LHCN-M2 (cell line): ENCODE data around the gene SELENOP. TPM values are rescaled to one million over a fixed set of nuclear protein-coding genes. Genes with fewer than 3 reads are reported as not detected.

Source experiments
- DNase-seq: peaks from one replicate; pipeline ENCODE4 v3.0.0-alpha.2; 2012; ENCODE audit warnings: low read depth
- total RNA-seq: library from RNA; depleted of rRNA; stranded (reverse); fragments of >200 nt; gene quantifications from 2 replicates; pipeline ENCODE4 v1.2.3, GENCODE V29; 2014

Gene SELENOP
- total RNA-seq, 1 experiment from 2014 or later, result 43.2 TPM

DNA sequence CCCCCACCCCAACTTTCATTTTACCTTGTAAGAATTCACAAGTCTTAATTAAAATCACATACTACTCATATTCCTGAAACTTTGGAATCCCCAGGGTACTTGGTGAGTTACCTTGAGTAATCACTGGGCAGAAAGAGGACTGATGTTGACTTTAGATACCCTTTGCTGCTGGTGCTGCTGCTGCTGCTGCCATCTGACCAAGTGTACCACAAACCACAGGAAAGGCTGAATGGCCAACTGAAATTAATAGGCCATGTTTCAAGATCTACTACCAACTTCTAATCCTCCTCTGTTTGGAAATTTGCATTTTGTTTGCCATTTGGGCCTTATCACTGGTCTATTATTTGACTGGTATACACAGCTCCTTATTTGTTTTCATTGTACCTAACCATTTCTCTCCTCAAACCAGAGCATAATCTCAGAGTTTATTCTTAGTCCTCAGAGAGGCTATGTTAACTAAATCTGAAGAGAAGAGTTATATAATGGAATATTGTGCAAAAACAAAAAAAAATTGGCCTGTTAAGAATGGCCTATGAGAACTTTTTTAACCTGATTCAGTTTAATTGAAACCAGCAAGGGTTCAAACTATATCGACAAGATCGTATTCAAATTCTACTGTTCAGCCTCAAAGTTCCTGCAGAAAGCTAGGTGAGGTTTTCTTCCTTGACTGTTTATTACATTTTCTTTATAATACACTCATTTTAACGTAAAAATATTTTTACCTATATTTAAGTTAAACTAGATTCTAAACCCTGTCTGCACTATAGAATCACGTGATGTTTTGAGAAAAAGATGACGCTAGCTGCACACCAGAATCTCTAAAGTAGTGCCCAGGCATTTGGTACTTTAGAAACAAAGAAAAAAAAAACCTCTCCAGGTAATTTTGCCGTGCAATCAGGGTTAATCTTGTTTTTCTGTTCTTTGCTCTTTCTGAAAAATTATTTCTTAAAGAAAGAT lies 13.1 kb downstream of the SELENOP start:
- no peak for DNase-seq

DNA sequence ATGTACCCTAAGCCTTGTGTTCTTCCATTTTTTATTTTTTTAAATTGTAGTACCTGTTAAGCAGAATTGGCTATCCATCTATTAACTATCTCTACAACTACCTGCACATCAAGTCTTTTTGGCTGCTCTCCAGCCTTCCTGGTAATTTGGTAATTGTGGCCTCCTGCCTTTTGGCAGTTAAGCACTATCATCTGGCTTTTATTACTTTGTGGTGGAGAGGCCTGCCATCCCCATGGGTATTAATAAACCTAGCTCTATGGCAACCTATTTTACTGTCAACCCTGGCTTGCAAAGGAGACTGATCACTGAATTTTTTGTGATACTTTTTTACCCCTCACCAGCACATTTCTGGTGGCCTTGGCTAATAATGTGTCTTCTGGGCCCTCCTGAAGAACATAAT lies 20.5 kb downstream of the SELENOP start:
- DNase-seq, result no peak

DNA sequence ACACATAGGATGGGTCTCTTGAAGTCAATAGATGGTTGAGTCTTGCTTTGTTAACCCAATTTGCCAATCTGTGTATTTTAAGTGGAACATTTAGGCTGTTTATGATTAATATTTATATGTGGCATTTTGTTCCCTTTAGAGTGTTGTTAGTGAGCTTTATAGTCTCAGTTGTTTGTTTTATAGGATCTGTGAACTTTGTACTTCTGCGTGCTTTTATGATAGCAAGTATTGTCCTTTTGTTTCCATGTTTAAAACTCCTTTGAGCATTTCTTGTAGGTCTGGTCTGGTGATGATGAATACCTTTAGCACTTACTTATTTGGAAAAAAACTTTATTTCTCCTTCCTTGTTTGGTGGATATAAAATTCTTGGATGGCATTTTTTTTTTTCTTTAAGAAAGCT lies 23.8 kb downstream of the SELENOP start:
- no peak for DNase-seq

DNA sequence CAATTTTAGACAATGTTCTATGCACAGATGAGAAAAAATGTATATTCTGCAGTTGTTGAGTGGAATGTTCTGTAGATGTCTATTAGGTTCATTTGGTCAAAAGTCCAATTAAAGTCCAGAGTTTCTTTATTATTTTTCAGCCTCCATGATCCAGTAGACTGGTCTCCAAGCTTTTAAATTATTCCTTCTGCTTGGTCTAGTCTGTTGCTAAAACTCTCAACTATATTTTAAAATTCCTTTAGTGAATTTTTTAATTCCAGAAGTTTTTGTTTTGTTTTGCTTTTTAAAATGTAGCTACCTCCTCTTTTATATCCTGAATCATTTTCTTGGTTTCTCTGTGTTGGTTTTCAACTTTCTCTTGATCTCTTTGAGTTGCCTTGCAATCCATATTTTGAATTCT lies 24.6 kb downstream of the SELENOP start:
- DNase-seq, result no peak

DNA sequence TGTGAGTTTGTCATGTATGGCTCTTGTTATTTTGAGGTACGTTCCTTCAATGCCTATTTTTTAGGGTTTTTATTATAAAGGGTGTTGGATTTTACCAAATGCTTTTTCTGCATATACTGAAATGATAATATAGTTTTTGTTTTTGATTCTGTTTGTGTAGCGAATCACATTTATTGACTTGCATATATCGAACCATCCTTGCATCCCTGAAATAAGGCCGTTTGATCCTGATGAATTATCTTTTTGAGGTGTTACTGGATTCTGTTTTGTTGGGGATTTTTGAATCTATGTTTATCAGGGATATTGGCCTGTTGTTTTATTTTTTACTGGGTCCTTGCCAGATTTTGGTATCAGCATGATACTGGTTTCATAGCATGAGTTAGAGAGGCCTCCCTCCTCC lies 25.9 kb downstream of the SELENOP start:
- DNase-seq, result no peak

DNA sequence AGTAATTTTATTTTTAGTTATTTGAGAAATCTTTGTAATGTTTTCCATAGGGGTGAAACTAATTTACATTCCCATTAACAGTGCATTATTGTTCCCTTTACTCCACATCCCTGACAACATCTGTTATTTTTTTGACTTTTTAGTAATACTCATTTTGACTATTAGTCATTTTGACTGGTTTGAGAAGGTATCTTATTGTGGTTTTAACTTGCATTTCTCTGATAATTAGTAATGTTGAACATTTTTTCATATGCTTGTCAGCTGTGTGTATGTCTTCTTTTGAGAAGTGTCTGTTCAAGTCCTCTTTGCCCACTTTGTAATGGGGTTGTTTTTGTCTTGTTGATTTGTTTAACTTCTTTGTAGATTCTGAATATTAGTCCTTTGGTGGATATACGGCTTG lies 27.6 kb downstream of the SELENOP start:
- DNase-seq, result peak; percentile 48

DNA sequence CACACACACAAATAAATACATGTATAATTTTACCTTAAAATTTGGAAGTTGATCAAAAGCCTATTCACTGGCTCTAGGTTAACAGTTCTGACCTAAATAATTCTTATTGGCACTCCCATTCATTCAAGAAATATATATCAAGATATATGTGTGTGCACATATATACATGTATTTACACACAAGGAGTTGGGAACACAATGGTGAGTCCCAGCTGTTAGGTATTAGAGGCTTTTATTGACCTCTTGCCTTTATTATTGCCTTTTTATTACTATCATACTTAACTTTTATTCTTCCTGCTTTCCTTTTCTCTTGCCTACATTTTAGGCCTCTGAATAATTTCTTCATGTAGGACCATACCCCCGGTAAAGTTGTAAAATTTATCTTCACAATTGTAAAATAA lies 30.1 kb downstream of the SELENOP start:
- DNase-seq, result no peak

DNA sequence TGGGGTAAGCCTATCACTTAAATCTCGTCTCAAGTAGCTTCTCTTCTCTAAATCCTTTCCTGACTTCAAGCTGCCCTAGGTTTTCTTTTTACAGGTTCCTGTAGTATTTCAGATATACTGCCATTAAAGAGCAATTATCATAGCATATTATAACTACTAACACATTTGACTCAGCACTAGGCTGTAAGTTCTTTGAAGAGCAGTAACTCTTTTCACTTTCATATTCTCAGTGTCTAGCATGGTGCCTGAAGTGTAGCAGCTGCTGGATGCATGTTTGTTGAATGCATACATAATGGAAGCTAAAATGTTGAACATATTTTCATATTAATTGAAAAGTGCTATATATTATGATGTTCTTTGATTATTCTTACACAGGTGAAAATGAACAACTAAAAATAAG lies 32.6 kb downstream of the SELENOP start:
- no peak for DNase-seq

DNA sequence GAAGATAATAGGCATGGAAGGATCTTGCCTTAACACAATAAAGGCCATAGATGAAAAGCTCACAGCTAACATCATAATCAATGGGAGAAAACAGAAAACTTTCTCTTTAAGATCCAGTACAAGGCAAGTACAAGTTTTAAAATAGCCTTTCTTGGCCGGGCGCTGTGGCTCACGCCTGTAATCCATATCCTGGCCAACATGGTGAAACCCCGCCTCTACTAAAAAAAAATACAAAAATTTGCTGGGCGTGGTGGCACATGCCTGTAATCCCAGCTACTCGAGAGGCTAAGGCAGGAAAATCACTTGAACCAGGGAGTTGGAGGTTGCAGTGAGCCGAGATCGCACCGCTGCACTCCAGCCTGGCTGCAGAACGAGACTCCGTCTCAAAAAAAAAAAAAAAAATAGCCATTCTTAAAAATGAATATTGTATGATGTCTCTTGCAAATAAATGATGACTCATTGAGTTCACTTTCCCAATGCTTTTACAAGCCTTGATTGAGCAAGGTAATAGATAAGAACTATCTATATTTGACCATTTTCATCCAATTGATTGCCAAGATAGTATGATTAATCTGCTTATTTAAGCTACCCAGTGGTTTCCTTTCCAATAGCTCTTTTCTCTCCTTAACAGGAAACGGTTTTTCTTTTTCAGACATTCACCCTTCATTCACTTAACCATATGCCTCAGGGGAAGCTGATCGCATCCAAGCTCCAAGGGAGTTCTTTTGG lies 39.3 kb downstream of the SELENOP start:
- no peak for DNase-seq

DNA sequence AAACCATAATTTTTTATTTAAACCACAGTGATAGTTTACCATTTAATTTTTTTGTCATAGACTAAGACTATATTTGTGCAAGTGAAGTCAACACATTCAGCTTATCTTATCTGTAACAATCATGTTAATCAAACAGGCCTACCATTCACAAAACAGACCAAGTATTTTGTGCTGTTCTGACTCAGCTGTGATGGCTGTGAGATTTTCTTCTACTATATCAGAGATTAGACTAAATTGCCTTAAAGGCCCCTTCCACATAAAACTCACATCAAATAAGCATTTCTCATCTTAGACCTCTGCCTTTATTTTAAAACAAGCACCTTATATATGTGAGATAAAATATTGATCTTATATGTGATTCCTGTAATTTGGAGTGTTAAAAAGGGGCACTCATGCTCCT lies 41.7 kb downstream of the SELENOP start:
- no peak for DNase-seq

DNA sequence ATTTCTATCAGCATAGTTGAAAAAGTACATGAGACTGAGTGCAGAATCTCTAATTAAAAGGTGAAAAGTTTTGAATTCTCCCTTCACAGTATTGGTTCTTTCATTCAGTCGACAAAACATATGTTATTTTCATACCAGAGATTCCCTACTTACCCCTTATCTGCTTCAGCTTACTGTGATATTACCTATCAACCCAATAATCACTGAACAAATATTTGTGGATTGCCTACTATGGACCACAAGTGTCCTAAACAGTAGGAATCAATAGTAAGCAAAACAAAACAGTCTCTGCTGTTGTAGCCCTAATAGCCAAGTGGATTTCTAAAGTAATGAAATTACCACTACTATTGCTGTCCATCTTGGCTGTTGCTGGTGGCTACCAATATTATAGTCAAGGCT lies 43.6 kb downstream of the SELENOP start:
- DNase-seq, result no peak

DNA sequence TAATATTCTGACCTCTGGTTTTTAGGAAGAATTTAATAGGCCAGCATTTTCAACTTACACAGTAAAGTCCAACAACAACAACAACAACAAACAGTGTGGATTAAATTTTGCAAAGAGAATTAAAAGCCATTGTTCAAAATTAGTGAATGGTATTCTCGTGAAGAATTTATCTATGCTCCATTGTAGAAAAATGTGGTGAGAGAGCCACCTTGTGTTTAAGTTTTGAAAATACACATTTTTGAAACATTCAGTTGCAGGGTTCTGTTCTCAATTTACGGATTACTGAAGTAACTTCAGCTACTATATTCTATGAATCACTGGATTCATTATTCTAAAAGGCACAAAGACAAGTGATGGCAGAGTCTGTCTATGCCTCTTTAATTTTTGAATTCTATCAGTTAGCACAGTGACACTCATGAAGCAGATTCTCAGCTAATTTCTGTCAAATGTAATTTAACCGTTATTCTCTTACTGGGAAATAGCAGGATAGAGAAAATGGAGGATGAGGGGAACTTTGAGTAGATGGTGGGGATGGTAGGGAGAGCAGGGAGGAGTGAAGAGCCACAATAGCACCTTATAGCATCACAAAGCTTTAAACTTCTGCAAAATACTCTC lies 44.1 kb downstream of the SELENOP start:
- peak; percentile 35 for DNase-seq

DNA sequence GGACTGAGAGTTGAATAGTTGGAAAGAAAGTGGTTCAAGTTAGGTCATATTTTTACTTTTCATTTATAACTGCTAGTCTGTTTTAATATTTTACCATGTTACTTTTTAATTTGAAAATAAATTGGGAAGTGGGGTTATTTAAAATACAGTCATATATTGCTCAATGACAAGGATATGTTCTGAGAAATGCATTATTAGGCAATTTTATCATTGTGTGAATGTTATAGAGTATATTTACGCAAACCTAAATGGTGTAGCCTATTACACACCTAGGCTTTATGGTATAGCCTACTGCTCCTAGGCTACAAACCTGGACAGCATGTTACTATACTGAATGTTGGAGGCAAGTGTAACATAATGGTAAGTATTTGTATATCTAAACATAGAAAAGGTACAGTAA lies 49.9 kb downstream of the SELENOP start:
- no peak for DNase-seq

DNA sequence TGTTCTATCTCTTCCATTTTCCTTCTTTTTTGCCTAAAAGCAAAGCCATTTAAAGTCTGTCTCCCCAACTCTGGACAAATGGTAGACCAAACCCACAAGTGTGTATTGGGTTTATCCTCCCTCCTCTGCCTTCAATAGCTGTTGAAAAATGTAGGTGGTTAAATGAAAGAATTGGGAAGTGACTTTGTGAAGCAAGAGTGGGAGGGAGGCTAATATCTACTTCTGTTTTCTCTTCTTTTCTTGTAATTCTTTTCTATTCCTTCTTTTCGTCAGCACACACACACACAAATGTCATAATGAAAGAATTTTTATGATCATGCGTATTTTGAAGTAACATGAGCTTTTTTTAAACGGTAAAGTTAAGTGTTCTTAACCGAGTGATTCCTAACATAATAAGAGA lies 51.3 kb downstream of the SELENOP start:
- no peak for DNase-seq

DNA sequence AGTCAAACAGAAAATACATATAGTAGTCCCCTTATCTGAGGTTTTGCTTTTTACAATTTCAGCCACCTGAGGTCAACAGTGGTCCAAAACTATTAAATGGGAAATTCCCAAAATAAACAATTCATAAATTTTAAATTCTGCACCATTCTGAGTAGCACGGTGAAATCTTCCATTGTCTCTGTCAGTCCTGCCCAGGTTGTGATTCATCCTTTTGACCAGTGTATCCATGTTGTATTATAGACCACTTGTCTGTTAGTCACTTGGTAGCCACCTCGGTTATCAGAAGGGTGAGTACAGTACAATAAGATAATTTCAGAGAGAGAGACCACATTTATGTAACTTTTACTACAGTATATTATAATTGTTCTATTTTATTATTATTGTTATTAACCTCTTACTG lies 52.2 kb downstream of the SELENOP start:
- DNase-seq, result peak; percentile 48

DNA sequence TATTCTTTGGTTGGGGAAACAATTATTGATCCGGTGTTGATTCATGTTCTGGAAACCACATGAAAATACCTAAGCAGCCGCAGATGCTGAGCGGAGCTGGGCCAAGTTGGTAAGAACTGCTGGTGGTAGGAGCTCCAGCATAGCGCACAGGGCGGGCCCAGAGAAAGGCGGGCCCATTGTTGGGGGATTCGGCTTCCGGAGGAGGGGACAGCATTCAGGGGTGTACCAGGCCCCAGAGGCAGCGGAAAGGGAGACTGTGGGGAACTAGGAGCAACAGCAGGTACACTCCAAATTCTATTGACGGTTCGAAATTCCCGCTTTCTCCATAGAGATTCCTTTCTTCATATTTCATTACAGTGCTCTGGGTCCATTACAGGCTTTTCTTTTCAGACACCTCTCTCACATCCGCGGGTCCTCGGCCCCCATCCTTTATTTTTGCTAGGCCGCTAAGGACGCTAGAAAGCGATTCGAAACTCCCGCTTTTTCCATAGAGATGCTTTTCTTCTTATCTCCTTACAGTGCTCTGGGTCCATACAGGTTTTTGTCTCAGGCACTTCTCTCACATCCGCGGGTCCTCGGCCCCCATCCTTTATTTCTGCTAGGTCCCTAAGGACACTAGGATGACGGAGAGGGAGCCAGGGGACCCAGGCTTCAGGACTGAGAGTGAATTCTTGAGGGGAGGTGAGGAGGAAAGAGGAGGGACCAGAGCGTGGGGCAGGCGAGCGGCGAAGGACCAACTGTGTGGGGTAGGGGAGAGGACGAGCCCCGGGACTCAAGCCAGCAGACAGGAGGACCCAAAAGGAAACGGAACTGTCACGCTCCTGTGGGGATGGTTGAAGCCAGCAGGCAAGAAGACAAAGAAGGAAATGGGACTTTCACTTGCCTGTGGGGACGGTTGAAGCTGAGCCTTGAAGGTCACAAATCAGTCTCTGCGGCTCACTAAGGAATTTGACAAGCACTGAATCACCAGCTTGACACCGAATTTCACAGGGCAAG lies 54.8 kb downstream of the SELENOP start, which contains the start of gene CCDC152:
TSS of gene CCDC152 (plus strand) at position 213 of the 996 bp plus-strand sequence. CDS start 2,304 bp downstream, outside the sequence.
- peak; percentile 58 for DNase-seq

DNA sequence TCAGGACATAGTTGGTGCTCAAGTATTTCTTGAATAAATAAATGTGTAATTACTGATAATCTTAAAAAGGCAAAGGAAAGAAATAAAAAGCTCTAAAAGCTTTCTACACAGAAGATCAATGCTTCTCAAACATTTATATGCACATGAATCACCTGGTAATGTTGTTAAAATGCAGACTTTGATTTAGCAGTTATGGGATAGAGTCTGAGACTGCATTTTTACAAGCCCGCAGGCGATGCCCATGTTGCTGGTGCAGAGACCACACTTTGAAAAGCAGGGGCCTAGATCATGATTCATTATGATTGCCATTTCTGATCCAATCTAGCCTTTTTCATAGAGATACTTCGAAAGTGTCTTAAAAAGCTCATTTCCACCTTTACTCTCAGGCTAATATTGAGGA lies 58.6 kb downstream of the SELENOP start:
- no peak for DNase-seq

DNA sequence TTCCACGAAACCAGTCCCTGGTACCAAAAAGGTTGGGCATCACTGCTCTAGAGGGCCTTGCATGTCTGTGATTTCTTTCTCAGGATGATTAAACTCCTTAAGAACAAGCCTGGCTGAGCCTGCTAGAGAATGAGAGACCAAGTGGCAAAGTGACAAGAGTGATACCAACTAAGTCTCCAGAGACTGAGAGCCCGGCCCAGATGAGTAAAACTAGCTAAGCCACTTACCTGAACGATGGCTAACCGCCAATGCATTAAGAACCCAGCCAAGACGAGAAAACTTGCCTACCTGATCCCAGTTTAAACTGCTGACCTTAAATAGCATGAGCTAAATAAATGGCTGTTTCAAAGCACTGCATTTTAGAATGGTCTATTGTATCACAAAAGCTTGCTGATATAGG lies 60.6 kb downstream of the SELENOP start:
- DNase-seq, result no peak

DNA sequence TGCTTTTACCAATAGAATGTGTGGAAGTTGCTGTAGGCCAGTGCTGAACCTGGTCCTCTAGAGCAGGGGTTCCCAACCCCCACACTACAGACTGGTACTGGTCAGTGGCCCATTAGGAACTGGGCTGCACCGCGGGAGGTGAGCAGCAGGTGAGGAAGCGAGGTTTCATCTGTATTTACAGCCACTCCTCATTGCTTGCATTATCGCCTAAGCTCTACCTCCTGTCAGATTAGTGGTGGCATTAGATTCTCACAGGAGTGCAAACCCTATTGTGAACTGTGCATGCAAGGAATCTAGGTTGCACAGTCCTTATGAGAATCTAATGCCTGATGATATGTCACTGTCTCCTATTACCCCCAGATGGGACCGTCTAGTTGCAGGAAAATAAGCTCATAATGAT lies 61.2 kb downstream of the SELENOP start:
- DNase-seq, result no peak
